HG03520 (cell line): ENCODE measurements around the gene CAPN9.

ENCODE experiments used
- ATAC-seq: cut with Tn5 transposase; IDR thresholded peaks from one replicate; pipeline ENCODE4 v1.9.1; 2021; ENCODE audit warnings: mild to moderate bottlenecking, moderate library complexity; ENCODE audit not compliant: unreplicated experiment

Gene CAPN9

GRCh38 chr1:230820568-230820967 lies 73.4 kb downstream of the CAPN9 start:
- no peak for ATAC-seq

GRCh38 chr1:230821346-230821745 lies 74.2 kb downstream of the CAPN9 start:
- ATAC-seq, result no peak

GRCh38 chr1:230822092-230822581 lies 74.9 kb downstream of the CAPN9 start:
- no peak for ATAC-seq

- ATAC-seq, result no peak
Measured at GRCh38 chr1:230823426-230823825, 76.2 kb downstream of the CAPN9 start.

- no peak for ATAC-seq
Measured at GRCh38 chr1:230823931-230824381, 76.8 kb downstream of the CAPN9 start.

GRCh38 chr1:230824551-230824918 lies 77.3 kb downstream of the CAPN9 start:
- ATAC-seq, result no peak

GRCh38 chr1:230824919-230825721 lies 77.9 kb downstream of the CAPN9 start:
- no peak for ATAC-seq

GRCh38 chr1:230825761-230826160 lies 78.6 kb downstream of the CAPN9 start:
- ATAC-seq, result no peak

GRCh38 chr1:230826166-230826875 lies 79.1 kb downstream of the CAPN9 start:
- no peak for ATAC-seq

GRCh38 chr1:230827081-230827681 lies 80.0 kb downstream of the CAPN9 start:
- no peak for ATAC-seq

GRCh38 chr1:230827801-230828200 lies 80.6 kb downstream of the CAPN9 start:
- ATAC-seq, result no peak

- no peak for ATAC-seq
Measured at GRCh38 chr1:230828421-230828820, 81.2 kb downstream of the CAPN9 start.

GRCh38 chr1:230831771-230832170 lies 84.6 kb downstream of the CAPN9 start:
- no peak for ATAC-seq

GRCh38 chr1:230832476-230832875 lies 85.3 kb downstream of the CAPN9 start:
- no peak for ATAC-seq

GRCh38 chr1:230833511-230833910 lies 86.3 kb downstream of the CAPN9 start:
- ATAC-seq, result no peak

GRCh38 chr1:230834292-230834691 lies 87.1 kb downstream of the CAPN9 start:
- ATAC-seq, result no peak

- ATAC-seq, result no peak
Measured at GRCh38 chr1:230836347-230836746, 89.2 kb downstream of the CAPN9 start.

GRCh38 chr1:230836793-230837192 lies 89.6 kb downstream of the CAPN9 start:
- ATAC-seq, result no peak

GRCh38 chr1:230839173-230839572 lies 92.0 kb downstream of the CAPN9 start:
- ATAC-seq, result no peak

GRCh38 chr1:230842801-230843200 lies 95.6 kb downstream of the CAPN9 start:
- no peak for ATAC-seq

GRCh38 chr1:230843503-230844309 lies 96.5 kb downstream of the CAPN9 start:
- no peak for ATAC-seq
